Sigmoid colon (tissue), 7 donors: Measurements from ENCODE around the gene PRSS27. TPM values are rescaled to one million over a fixed set of nuclear protein-coding genes. Genes with fewer than 3 reads are reported as not detected.

Experiments
- DNase-seq: peaks from one replicate; pipeline ENCODE4 v3.0.0-alpha.2; 2019
- H3K27ac ChIP-seq, 4 donors: fragments of 200-600 bp; sonication (generic); one replicate each; pipeline ENCODE4 v1.5.1; 2016 to 2019; ENCODE audit warnings: mild to moderate bottlenecking in 1 of 4
- H3K27me3 ChIP-seq, 3 donors: fragments of 200-600 bp; sonication (generic); one replicate each; pipeline ENCODE4 v1.5.1; 2019; ENCODE audit warnings: mild to moderate bottlenecking in 1 of 3
- H3K36me3 ChIP-seq, 4 donors: fragments of 200-600 bp; sonication (generic); one replicate each; pipeline ENCODE4 v1.5.1; 2016 to 2019
- H3K4me1 ChIP-seq, 4 donors: fragments of 200-600 bp; sonication (generic); one replicate each; pipeline ENCODE4 v1.5.1; 2017 to 2019
- H3K4me3 ChIP-seq, 4 donors: fragments of 200-600 bp; sonication (generic); one replicate each; pipeline ENCODE4 v1.5.1; 2017 to 2019; ENCODE audit warnings: mild to moderate bottlenecking in 2 of 4, moderate library complexity in 1 of 4
- H3K9me3 ChIP-seq, 4 donors: fragments of 200-600 bp in 3 of 4; sonication (generic) in 3 of 4; one replicate each; pipeline versions ENCODE4 v1.5.1 to v1.6.1; 2013 to 2019
- CTCF ChIP-seq, 4 experiments: fragments of 450-650 bp in 3 of 4; fragments of 200-600 bp in 1 of 4; IDR thresholded peaks; one replicate each; pipeline ENCODE4 v1.5.1; 2016 to 2019; ENCODE audit warnings: antibody characterized with exemption in 4 of 4, mild to moderate bottlenecking in 3 of 4, moderate library complexity in 2 of 4
- EP300 ChIP-seq, 4 donors: sonication (generic); formaldehyde crosslinking; IDR thresholded peaks; one replicate each; pipeline ENCODE4 v1.6.1; 2017; ENCODE audit warnings: antibody characterized with exemption in 4 of 4
- POLR2A ChIP-seq, 2 donors: fragments of 450-650 bp; IDR thresholded peaks; one replicate each; pipeline ENCODE4 v1.6.1; 2016; ENCODE audit warnings: antibody characterized with exemption in 2 of 2, mild to moderate bottlenecking in 2 of 2, moderate library complexity in 2 of 2
- POLR2AphosphoS5 ChIP-seq, 4 donors: sonication (generic); formaldehyde crosslinking; IDR thresholded peaks; one replicate each; pipeline ENCODE4 v1.6.1; 2017; ENCODE audit warnings: antibody characterized with exemption in 4 of 4
- WGBS, 2 donors: extraction: QIAGEN DNeasy Blood & Tissue Kit; methylation state at CpG; one replicate each; pipeline ENCODE4 v1.1.7; 2013; 5-methylcytosine and 5-hydroxymethylcytosine counted together
- intact Hi-C: fragments of 100-400 bp; cut with DNase I; formaldehyde crosslinking; loops from one replicate; pipeline ENCODE4 v1.15.1; 2023
- polyA plus RNA-seq, 3 donors: library from polyadenylated mRNA; stranded (reverse); fragments of 200-250 nt; gene quantifications; one replicate each; pipeline ENCODE4 v1.2.3, GENCODE V29; 2013
- total RNA-seq, 4 donors: library from RNA; depleted of rRNA; stranded (reverse); fragments of >200 nt; gene quantifications; one replicate each; pipeline ENCODE4 v1.1.0, GENCODE V29; 2016
- donor health status: healthy with polysubstance abuse.
- donor health status: Bipolar disorder and iron deficiency.
- donor health status: healthy.

PRSS27 gene
- total and polyA plus RNA-seq, 7 donors = 0.60 to 5.0 (median 1.4) TPM; not detected in 1

- no peak overlapping the region for H3K27ac ChIP-seq
- H3K27me3 ChIP-seq = peaks cover 0 to 30% (median 27%) of the 10 kb centered on the region in 3 donors
- H3K4me3 ChIP-seq = no peak overlapping the region
- TF ChIP-seq POLR2AphosphoS5 (IDR thresholded peaks at IDR 0.05) (no peak), POLR2A (IDR thresholded peaks at IDR 0.05) (no peak)
- H3K9me3 ChIP-seq = no peaks in the 10 kb centered on the region
- H3K4me1 ChIP-seq = no peaks in the 10 kb centered on the region
- no peak for DNase-seq
- intact Hi-C loops = no loop called here
- H3K36me3 ChIP-seq = no peaks in the 10 kb centered on the region
- 71 to 80% methylated on average over 8 of the region's 8 CpGs for WGBS, 2 donors
Observed at GRCh38 chr16:2739625-2740430, 19.8 kb upstream of the PRSS27 start.

- no peak for DNase-seq
- no peak for TF ChIP-seq POLR2AphosphoS5 (IDR thresholded peaks at IDR 0.05)
- no peak for TF ChIP-seq POLR2A (IDR thresholded peaks at IDR 0.05)
- no peak for TF ChIP-seq CTCF (IDR thresholded peaks at IDR 0.05)
- no peak for TF ChIP-seq EP300 (IDR thresholded peaks at IDR 0.05)
- peaks cover 0 to 30% (median 27%) of the 10 kb centered on the region in 3 donors for H3K27me3 ChIP-seq
- H3K27ac ChIP-seq = no peak overlapping the region
- H3K9me3 ChIP-seq = no peaks in the 10 kb centered on the region
- no peak overlapping the region for H3K4me3 ChIP-seq
- intact Hi-C loops = no loop called here
- 75 to 80% methylated on average over 5 of the region's 5 CpGs for WGBS, 2 donors
- no peaks in the 10 kb centered on the region for H3K36me3 ChIP-seq
- H3K4me1 ChIP-seq = no peaks in the 10 kb centered on the region
Observed at GRCh38 chr16:2738615-2739014, 18.6 kb upstream of the PRSS27 start.

- Histone ChIP-seq H3K4me1 (no peaks in the 10 kb centered on the region), H3K9me3 (no peaks in the 10 kb centered on the region), H3K36me3 (no peaks in the 10 kb centered on the region), H3K4me3 (no peak overlapping the region), H3K27me3 (peaks cover 0 to 30% (median 27%) of the 10 kb centered on the region in 3 donors), H3K27ac (no peak overlapping the region)
- 76 to 86% methylated on average over 7 of the region's 7 CpGs for WGBS, 2 donors
- peak; percentile 58 for DNase-seq
- intact Hi-C loops = no loop called here
- TF ChIP-seq CTCF (IDR thresholded peaks at IDR 0.05) = no peak
- TF ChIP-seq EP300 (IDR thresholded peaks at IDR 0.05) = no peak
- TF ChIP-seq POLR2A (IDR thresholded peaks at IDR 0.05) = no peak
- no peak for TF ChIP-seq POLR2AphosphoS5 (IDR thresholded peaks at IDR 0.05)
Observed at GRCh38 chr16:2737895-2738418, 17.9 kb upstream of the PRSS27 start.

GRCh38 chr16:2737238-2737605 lies 17.2 kb upstream of the PRSS27 start:
- Histone ChIP-seq H3K36me3 (no peaks in the 10 kb centered on the region), H3K9me3 (no peaks in the 10 kb centered on the region), H3K27ac (no peak overlapping the region), H3K27me3 (peaks cover 0 to 30% (median 27%) of the 10 kb centered on the region in 3 donors), H3K4me3 (no peak overlapping the region), H3K4me1 (no peaks in the 10 kb centered on the region)
- no peak for DNase-seq
- TF ChIP-seq POLR2A (IDR thresholded peaks at IDR 0.05) = no peak
- no peak for TF ChIP-seq CTCF (IDR thresholded peaks at IDR 0.05)
- TF ChIP-seq EP300 (IDR thresholded peaks at IDR 0.05) = no peak
- no peak for TF ChIP-seq POLR2AphosphoS5 (IDR thresholded peaks at IDR 0.05)
- intact Hi-C loops = no loop called here
- WGBS, 2 donors = 80 to 90% methylated on average over 5 of the region's 5 CpGs

GRCh38 chr16:2736476-2737237 lies 16.6 kb upstream of the PRSS27 start:
- no peaks in the 10 kb centered on the region for H3K36me3 ChIP-seq
- no peak overlapping the region for H3K27ac ChIP-seq
- no peak for TF ChIP-seq POLR2AphosphoS5 (IDR thresholded peaks at IDR 0.05)
- no peak for TF ChIP-seq EP300 (IDR thresholded peaks at IDR 0.05)
- no peak for TF ChIP-seq CTCF (IDR thresholded peaks at IDR 0.05)
- TF ChIP-seq POLR2A (IDR thresholded peaks at IDR 0.05) = no peak
- H3K27me3 ChIP-seq = peaks cover 0 to 30% (median 27%) of the 10 kb centered on the region in 3 donors
- H3K4me1 ChIP-seq = no peaks in the 10 kb centered on the region
- H3K9me3 ChIP-seq = no peaks in the 10 kb centered on the region
- H3K4me3 ChIP-seq = no peak overlapping the region
- intact Hi-C loops = no loop called here
- DNase-seq = no peak
- 93% methylated on average over 11 of the region's 11 CpGs for WGBS, 2 donors
